Endothelial cell (in vitro differentiated cells): Measurements from ENCODE around the gene GARIN3. TPM values are rescaled to one million over a fixed set of nuclear protein-coding genes. Genes with fewer than 3 reads are reported as not detected.
"Not testable (repeated sequence)": the region's sequence is repeated elsewhere in the genome, so short reads cannot be mapped to it uniquely, and the experiment has no call there.

ENCODE experiments used
- DNase-seq: peaks from one replicate; pipeline ENCODE4 v3.0.0; 2021; ENCODE audit warnings: low spot score
- H3K27ac Mint-ChIP-seq: one replicate; pipeline ENCODE4 v1.8.0; 2021; ENCODE audit warnings: mixed read lengths, inconsistent platforms; ENCODE audit not compliant: unreplicated experiment
- H3K27me3 Mint-ChIP-seq: one replicate; pipeline ENCODE4 v1.8.0; 2021; ENCODE audit warnings: mild to moderate bottlenecking, moderate library complexity, mixed read lengths, inconsistent platforms; ENCODE audit not compliant: unreplicated experiment
- H3K36me3 Mint-ChIP-seq: one replicate; pipeline ENCODE4 v1.8.0; 2021; ENCODE audit warnings: mild to moderate bottlenecking, low read depth, mixed read lengths, inconsistent platforms; ENCODE audit not compliant: unreplicated experiment
- H3K4me1 Mint-ChIP-seq: one replicate; pipeline ENCODE4 v1.8.0; 2021; ENCODE audit warnings: mild to moderate bottlenecking, mixed read lengths, inconsistent platforms; ENCODE audit not compliant: unreplicated experiment
- H3K4me3 Mint-ChIP-seq: one replicate; pipeline ENCODE4 v1.8.0; 2021; ENCODE audit warnings: mild to moderate bottlenecking, mixed read lengths, inconsistent platforms; ENCODE audit not compliant: unreplicated experiment
- H3K9me3 Mint-ChIP-seq: one replicate; pipeline ENCODE4 v1.8.0; 2021; ENCODE audit warnings: mixed read lengths, inconsistent platforms; ENCODE audit not compliant: unreplicated experiment
- CTCF ChIP-seq: fragments of 200-600 bp; sonication (generic); IDR thresholded peaks from one replicate; pipeline ENCODE4 v1.5.0; 2021; ENCODE audit warnings: antibody characterized with exemption; ENCODE audit not compliant: unreplicated experiment
- total RNA-seq: library from RNA; stranded (reverse); fragmentation: NEBNext Ultra II Directional; extraction: Animal tissue kit (Norgen Biotek cat#: 25700); gene quantifications from one replicate; pipeline ENCODE4 v1.2.1, GENCODE V29; 2021; ENCODE audit not compliant: unreplicated experiment

The GARIN3 gene
- total RNA-seq, 1 donor from 2014 or later, result not detected

GRCh38 chr5:157213527-157214243, 47.6 kb upstream of the GARIN3 start:
- no peaks in the 10 kb centered on the region for H3K36me3 Mint-ChIP-seq
- DNase-seq, result no peak
- H3K9me3 Mint-ChIP-seq, result no peaks in the 10 kb centered on the region
- no peaks in the 10 kb centered on the region for H3K27me3 Mint-ChIP-seq
- no peak for TF ChIP-seq CTCF
- H3K4me3 Mint-ChIP-seq, result no peak overlapping the region
- H3K27ac Mint-ChIP-seq, result no peak overlapping the region
- peaks cover 2% of the 10 kb centered on the region for H3K4me1 Mint-ChIP-seq

GRCh38 chr5:157212307-157212706, 46.2 kb upstream of the GARIN3 start:
- Mint-ChIP-seq H3K4me3 (no peak overlapping the region), H3K36me3 (no peaks in the 10 kb centered on the region), H3K4me1 (no peaks in the 10 kb centered on the region), H3K27ac (no peak overlapping the region), H3K9me3 (no peaks in the 10 kb centered on the region), H3K27me3 (no peaks in the 10 kb centered on the region)
- no peak for TF ChIP-seq CTCF
- no peak for DNase-seq

- not testable (repeated sequence) for DNase-seq, H3K27me3 Mint-ChIP-seq, H3K36me3 Mint-ChIP-seq, H3K9me3 Mint-ChIP-seq, H3K4me3 Mint-ChIP-seq, H3K27ac Mint-ChIP-seq, H3K4me1 Mint-ChIP-seq
These were observed 44.6 kb upstream of the GARIN3 start for GRCh38 chr5:157210652-157211051.

- DNase-seq, result no peak
- TF ChIP-seq CTCF, result no peak
- H3K4me1 Mint-ChIP-seq, result no peaks in the 10 kb centered on the region
- H3K9me3 Mint-ChIP-seq, result no peaks in the 10 kb centered on the region
- H3K27ac Mint-ChIP-seq, result no peak overlapping the region
- no peaks in the 10 kb centered on the region for H3K27me3 Mint-ChIP-seq
- no peak overlapping the region for H3K4me3 Mint-ChIP-seq
- no peaks in the 10 kb centered on the region for H3K36me3 Mint-ChIP-seq
These were observed 39.6 kb upstream of the GARIN3 start for GRCh38 chr5:157205708-157206107.

- H3K4me1 Mint-ChIP-seq, result no peaks in the 10 kb centered on the region
- no peak for TF ChIP-seq CTCF
- H3K27me3 Mint-ChIP-seq, result no peaks in the 10 kb centered on the region
- H3K27ac Mint-ChIP-seq, result no peak overlapping the region
- DNase-seq, result no peak
- H3K9me3 Mint-ChIP-seq, result no peaks in the 10 kb centered on the region
- no peaks in the 10 kb centered on the region for H3K36me3 Mint-ChIP-seq
- H3K4me3 Mint-ChIP-seq, result no peak overlapping the region
These were observed 38.7 kb upstream of the GARIN3 start for GRCh38 chr5:157204765-157205164.
